ENCODE data around the gene NSG1. TPM values are rescaled to one million over a fixed set of nuclear protein-coding genes. Genes with fewer than 3 reads are reported as not detected.

Gene NSG1
- total RNA-seq, 1 experiment from 2014 or later: not detected

GRCh38 chr4:4396628-4397440 lies 9.9 kb downstream of the NSG1 start:
- DNase-seq: peak; percentile 35 to 45
- no peaks in the 10 kb centered on the region for H3K9me3 ChIP-seq (replicated peaks)

DNA sequence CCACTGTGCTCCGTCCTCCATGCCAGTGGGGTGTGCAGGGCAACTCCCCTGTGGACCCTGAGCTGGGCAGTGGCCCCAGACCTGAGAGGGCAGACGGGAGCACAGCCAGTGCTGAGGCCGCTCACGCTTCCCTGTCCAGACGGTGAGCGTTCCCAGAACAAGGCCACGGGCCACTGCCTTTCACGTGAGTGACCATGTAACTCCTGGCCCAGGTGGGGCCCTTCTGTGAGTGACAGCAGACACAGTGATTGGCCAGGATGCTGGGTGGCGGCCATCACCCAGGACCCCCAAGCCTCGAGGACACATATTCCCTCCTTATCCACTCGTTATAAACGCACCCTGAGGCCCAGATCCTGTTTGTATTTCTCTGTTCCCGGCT lies 10.5 kb downstream of the NSG1 start:
- H3K27ac ChIP-seq: no peak overlapping the region
- H3K4me3 ChIP-seq: no peak overlapping the region
- H3K9me3 ChIP-seq (replicated peaks): no peaks in the 10 kb centered on the region
- no peaks in the 10 kb centered on the region for H3K36me3 ChIP-seq
- no peak for DNase-seq
- no peaks in the 10 kb centered on the region for H3K27me3 ChIP-seq
- H3K4me1 ChIP-seq: peaks cover 29% of the 10 kb centered on the region

More at GRCh38 chr4:4396628-4397440, 9.9 kb downstream of the NSG1 start:
- Histone ChIP-seq H3K4me3 (0 out of 2 replicates have a peak overlapping the region, but pooled peaks have one; percentile 3), H3K36me3 (no peaks in the 10 kb centered on the region), H3K4me1 (peaks cover 29% of the 10 kb centered on the region), H3K27me3 (peaks cover 2% of the 10 kb centered on the region; the same call in 1 of the 2 replicates), H3K27ac (no peak overlapping the region; the same call in 1 of the 2 replicates)

DNA sequence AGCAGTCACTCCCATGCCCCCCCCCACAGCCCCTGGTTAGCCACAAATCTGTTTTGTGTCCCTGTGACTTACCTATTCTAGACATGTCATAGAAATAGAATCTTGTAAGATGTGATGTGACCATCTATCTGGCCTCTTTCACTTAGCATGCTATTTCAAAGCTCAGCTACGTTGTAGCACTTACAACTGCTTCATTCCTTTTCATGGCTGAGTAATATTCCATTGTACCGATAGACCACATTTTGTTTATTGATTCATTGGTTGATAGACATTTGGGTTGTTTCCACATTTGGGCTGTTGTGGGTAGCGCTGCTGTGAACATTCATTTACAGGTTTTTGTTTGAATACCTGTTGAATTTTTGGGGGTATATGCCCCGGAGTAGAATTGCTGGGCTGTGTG lies 11.5 kb downstream of the NSG1 start:
- no peaks in the 10 kb centered on the region for H3K36me3 ChIP-seq
- no peak for DNase-seq
- H3K4me1 ChIP-seq: peaks cover 29% of the 10 kb centered on the region
- H3K27me3 ChIP-seq: no peaks in the 10 kb centered on the region
- no peaks in the 10 kb centered on the region for H3K9me3 ChIP-seq (replicated peaks)
- H3K27ac ChIP-seq: no peak overlapping the region
- H3K4me3 ChIP-seq: no peak overlapping the region

DNA sequence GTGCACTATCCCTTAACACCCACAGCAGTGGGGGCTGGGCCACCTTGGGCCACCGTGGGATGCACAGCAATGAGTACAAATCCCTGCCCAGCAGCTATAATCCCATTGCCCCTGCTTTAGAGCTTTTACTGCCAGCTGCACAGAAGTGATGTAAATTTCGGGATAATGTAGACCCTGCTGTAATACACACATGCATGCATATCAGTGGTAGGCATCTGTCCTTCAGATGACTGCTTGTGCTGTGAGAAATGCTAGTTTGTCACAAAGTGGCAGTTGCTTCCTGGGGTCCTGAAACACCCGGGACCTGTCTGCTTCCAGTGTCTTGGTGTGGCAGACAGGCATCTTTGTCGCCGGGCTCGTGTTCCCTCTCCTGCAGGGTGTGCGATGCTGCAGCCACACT lies 14.1 kb downstream of the NSG1 start:
- Histone ChIP-seq H3K4me1 (peaks cover 21% of the 10 kb centered on the region), H3K27me3 (no peaks in the 10 kb centered on the region), H3K27ac (no peak overlapping the region), H3K4me3 (no peak overlapping the region), H3K36me3 (no peaks in the 10 kb centered on the region), H3K9me3 (replicated peaks) (no peaks in the 10 kb centered on the region)
- peak; percentile 32 to 44 for DNase-seq

DNA sequence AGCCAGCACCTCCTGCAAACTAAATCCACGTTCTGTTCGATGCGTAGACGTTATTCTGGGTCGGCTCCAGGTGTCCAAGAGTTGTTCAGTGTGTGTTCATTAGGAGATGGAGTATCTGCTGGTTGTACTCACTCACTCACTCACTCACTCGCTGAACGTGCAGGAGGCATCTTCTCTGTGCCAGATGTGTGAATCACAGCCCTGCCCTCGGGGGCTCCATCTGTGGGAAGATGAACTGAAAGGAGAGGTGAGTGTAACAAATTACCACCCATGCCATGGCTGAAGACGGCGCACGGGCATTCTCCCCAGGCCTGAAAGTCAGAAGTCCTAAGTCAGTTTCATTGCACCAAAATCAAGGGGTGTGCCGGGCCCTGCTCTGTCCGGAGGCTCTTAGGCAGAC lies 16.1 kb downstream of the NSG1 start:
- no peak overlapping the region for H3K4me3 ChIP-seq
- peaks cover 7% of the 10 kb centered on the region for H3K4me1 ChIP-seq
- DNase-seq: no peak
- no peaks in the 10 kb centered on the region for H3K9me3 ChIP-seq (replicated peaks)
- H3K36me3 ChIP-seq: no peaks in the 10 kb centered on the region
- no peaks in the 10 kb centered on the region for H3K27me3 ChIP-seq
- H3K27ac ChIP-seq: no peak overlapping the region

- no peak for DNase-seq
- H3K9me3 ChIP-seq (replicated peaks): no peaks in the 10 kb centered on the region
- peaks cover 7% of the 10 kb centered on the region for H3K4me1 ChIP-seq
- no peaks in the 10 kb centered on the region for H3K36me3 ChIP-seq
- H3K4me3 ChIP-seq: no peak overlapping the region
- no peak overlapping the region for H3K27ac ChIP-seq
- no peaks in the 10 kb centered on the region for H3K27me3 ChIP-seq
Observed at GRCh38 chr4:4405358-4405962, 18.6 kb downstream of the NSG1 start.

- H3K27ac ChIP-seq: no peak overlapping the region
- H3K27me3 ChIP-seq: no peaks in the 10 kb centered on the region
- H3K9me3 ChIP-seq (replicated peaks): no peaks in the 10 kb centered on the region
- H3K36me3 ChIP-seq: no peaks in the 10 kb centered on the region
- no peak for DNase-seq
- H3K4me3 ChIP-seq: no peak overlapping the region
- H3K4me1 ChIP-seq: no peaks in the 10 kb centered on the region
Observed at GRCh38 chr4:4406455-4407298, 19.8 kb downstream of the NSG1 start.

DNA sequence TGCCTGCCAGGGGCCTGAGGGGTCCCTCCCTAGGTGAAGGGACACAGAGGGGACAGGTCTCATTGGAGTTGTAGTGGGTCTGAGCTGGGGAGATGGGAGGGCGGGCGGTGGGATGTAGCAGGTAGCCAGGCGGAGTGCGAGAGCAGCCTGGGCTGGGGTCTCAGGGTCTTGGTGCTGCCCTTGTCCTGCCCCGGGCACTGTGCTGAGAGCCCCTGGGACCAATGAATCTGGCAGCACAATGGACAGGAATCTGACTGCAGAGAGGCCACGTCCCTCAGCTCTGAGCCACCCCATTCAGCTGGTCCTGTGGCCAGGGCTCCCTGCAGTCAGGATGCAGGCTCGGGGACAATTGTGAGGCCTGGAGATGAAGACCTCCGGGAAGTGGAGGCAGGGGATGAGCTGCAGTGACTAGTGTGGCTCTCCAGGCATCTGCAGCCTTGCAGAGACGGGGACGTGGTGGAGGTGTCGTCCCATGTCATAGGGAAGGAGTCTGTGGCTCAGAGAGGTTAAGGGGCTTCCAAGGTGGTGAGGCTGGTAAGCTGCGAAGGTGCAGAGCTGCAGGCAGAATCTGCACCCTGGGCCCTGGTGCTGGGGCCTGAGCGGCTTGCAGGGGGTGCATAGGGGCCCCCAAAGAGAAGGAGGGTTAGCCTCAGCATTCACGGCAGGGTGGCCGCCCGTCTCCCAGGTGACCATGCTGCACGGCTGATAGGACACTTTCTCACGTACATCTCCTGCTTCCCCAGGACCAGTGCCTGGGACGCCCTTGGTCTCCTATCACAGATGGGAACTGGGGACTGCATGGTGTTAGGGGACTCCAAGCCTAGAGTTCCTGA lies 20.6 kb downstream of the NSG1 start:
- no peak for DNase-seq
- no peaks in the 10 kb centered on the region for H3K27me3 ChIP-seq
- H3K27ac ChIP-seq: no peak overlapping the region

GRCh38 chr4:4408132-4408523 lies 21.2 kb downstream of the NSG1 start:
- no peaks in the 10 kb centered on the region for H3K27me3 ChIP-seq
- H3K9me3 ChIP-seq (replicated peaks): no peaks in the 10 kb centered on the region
- H3K4me3 ChIP-seq: no peak overlapping the region
- no peaks in the 10 kb centered on the region for H3K4me1 ChIP-seq
- H3K36me3 ChIP-seq: no peaks in the 10 kb centered on the region
- DNase-seq: no peak
- no peak overlapping the region for H3K27ac ChIP-seq

More for the DNA sequence above, 20.6 kb downstream of the NSG1 start:
- Histone ChIP-seq H3K9me3 (replicated peaks) (no peaks in the 10 kb centered on the region), H3K4me3 (no peak overlapping the region), H3K36me3 (no peaks in the 10 kb centered on the region), H3K4me1 (no peaks in the 10 kb centered on the region)

DNA sequence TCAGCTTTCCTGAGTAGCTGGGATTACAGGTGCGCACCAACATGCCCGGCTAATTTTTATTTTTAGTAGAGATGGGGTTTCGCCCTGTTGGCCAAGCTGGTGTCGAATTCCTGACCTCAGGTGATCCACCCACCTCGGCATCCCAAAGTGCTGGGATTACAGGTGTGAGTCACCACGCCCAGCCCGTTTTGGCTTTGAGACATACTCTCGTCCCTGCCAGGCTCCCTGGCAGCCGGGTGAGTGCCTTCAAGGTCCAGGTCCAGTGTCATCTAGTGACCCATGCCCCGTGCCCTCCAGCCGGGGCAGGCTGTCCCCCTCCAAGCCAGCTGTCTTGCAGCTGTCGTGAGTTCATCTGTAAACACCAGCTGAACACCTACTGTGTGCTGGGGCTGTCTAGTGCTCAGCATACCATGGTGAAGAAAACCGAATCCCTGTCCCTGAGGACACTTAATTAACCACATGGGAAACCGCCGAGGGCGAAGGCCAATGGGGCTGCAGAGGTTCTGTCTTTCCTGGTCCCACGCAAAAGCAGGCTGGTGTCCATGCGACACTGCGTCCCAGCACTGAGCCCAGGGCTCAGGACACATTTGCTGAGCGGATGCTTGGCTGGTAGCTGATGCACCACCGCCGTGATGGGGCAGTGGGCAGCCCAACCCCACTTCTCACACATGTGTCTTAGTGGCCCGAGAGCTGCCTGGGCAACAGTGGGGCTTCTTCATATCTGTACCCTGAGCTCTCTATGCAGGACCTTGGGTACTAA lies 21.9 kb downstream of the NSG1 start:
- DNase-seq: no peak
- Histone ChIP-seq H3K27me3 (no peaks in the 10 kb centered on the region), H3K4me3 (no peak overlapping the region), H3K27ac (no peak overlapping the region), H3K9me3 (replicated peaks) (no peaks in the 10 kb centered on the region), H3K4me1 (no peaks in the 10 kb centered on the region), H3K36me3 (no peaks in the 10 kb centered on the region)

DNA sequence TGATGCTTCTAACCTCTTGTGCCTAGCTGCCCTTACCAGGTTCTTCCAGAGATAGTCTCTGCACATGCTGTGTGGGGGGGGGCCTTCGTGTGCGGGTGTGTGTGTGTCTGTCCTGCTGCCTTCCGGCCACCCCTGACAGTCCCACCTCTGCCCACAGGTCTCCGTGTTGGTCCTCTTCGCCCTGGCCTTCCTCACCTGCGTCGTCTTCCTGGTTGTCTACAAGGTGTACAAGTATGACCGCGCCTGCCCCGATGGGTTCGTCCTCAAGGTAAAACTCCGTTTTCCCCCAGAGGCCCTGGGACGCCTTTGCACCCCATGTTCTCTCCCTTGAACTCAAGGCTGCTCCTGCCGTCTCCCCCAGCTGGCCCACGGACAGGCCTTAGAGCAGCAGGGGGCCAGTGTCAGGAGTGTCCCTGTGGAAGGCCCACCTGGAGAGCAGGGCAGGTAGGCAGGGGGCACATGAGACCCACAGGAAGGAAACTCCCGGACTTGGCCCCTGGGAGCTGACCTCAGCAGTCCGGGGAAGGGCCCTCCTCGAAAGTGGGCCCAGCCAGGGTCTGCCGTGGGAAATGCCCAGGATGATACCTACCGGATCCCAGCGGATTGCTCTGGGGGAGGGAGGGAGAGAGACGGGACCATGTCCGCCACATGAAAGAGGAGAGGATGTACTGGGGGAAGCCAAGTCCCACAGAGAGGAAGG lies 22.7 kb downstream of the NSG1 start:
- H3K4me3 ChIP-seq: no peak overlapping the region
- no peaks in the 10 kb centered on the region for H3K9me3 ChIP-seq (replicated peaks)
- H3K4me1 ChIP-seq: no peaks in the 10 kb centered on the region
- DNase-seq: no peak
- no peak overlapping the region for H3K27ac ChIP-seq
- H3K27me3 ChIP-seq: no peaks in the 10 kb centered on the region
- no peaks in the 10 kb centered on the region for H3K36me3 ChIP-seq

- Histone ChIP-seq H3K9me3 (replicated peaks) (no peaks in the 10 kb centered on the region), H3K4me1 (no peaks in the 10 kb centered on the region), H3K4me3 (no peak overlapping the region), H3K27ac (no peak overlapping the region), H3K36me3 (no peaks in the 10 kb centered on the region), H3K27me3 (no peaks in the 10 kb centered on the region)
- no peak for DNase-seq
Observed at GRCh38 chr4:4410271-4410670, 23.4 kb downstream of the NSG1 start.

DNA sequence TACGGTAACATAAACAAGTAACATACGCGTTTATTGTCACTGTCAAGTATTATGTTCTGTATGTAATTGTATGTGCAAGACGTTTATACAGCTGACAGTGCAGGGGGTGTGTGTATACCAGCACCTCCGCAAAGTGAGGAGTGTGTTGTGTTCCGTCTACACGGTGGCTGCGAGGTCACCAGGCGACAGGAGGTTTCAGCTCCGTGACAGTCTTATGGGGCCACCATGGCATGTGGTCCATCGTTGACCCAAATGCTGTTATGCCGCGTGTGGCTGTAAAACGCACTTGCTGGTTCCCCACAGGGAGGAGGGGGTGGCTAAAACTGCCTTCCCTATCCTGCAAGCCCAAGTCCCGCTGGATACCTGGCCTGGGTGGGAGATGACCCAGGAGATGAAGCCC lies 25.0 kb downstream of the NSG1 start:
- no peaks in the 10 kb centered on the region for H3K9me3 ChIP-seq (replicated peaks)
- no peaks in the 10 kb centered on the region for H3K27me3 ChIP-seq
- H3K36me3 ChIP-seq: no peaks in the 10 kb centered on the region
- no peak overlapping the region for H3K4me3 ChIP-seq
- H3K27ac ChIP-seq: no peak overlapping the region
- no peak for DNase-seq
- no peaks in the 10 kb centered on the region for H3K4me1 ChIP-seq

Data from SJCRH30 (cell line).